ENCODE data around the gene TPRX1. TPM values are rescaled to one million over a fixed set of nuclear protein-coding genes. Genes with fewer than 3 reads are reported as not detected.
"Not testable (repeated sequence)": the region's sequence is repeated elsewhere in the genome, so short reads cannot be mapped to it uniquely, and the experiment has no call there.

TPRX1 gene
- total RNA-seq, 1 experiment from 2014 or later = not detected

GRCh38 chr19:47777245-47778048 is 26.9 kb downstream of the TPRX1 start:
- in situ Hi-C loops (cut with HindIII; ENCODE audit: low sequenced_read_pairs); DNase-seq (ENCODE audit: low spot score): not testable (repeated sequence)

GRCh38 chr19:47776568-47776967 is 27.8 kb downstream of the TPRX1 start:
- DNase-seq (ENCODE audit: low spot score) = no peak
- in situ Hi-C loops (cut with HindIII; ENCODE audit: low sequenced_read_pairs) = no loop called here

GRCh38 chr19:47771291-47771690 is 33.1 kb downstream of the TPRX1 start:
- in situ Hi-C loops (cut with HindIII; ENCODE audit: low sequenced_read_pairs); DNase-seq (ENCODE audit: low spot score): not testable (repeated sequence)

GRCh38 chr19:47769534-47769933 is 34.8 kb downstream of the TPRX1 start:
- in situ Hi-C loops (cut with HindIII; ENCODE audit: low sequenced_read_pairs) = no loop called here
- DNase-seq (ENCODE audit: low spot score) = no peak

- no peak for DNase-seq (ENCODE audit: low spot score)
- in situ Hi-C loops (cut with HindIII; ENCODE audit: low sequenced_read_pairs) = no loop called here
These were observed 35.7 kb downstream of the TPRX1 start for GRCh38 chr19:47768604-47769003.

GRCh38 chr19:47767349-47767748 is 37.0 kb downstream of the TPRX1 start:
- in situ Hi-C loops (cut with HindIII; ENCODE audit: low sequenced_read_pairs) = no loop called here
- DNase-seq (ENCODE audit: low spot score) = no peak

- no peak for DNase-seq (ENCODE audit: low spot score)
- in situ Hi-C loops (cut with HindIII; ENCODE audit: low sequenced_read_pairs) = no loop called here
These were observed 37.7 kb downstream of the TPRX1 start for GRCh38 chr19:47766670-47767069.

- in situ Hi-C loops (cut with HindIII; ENCODE audit: low sequenced_read_pairs) = no loop called here
These were observed 38.1 kb downstream of the TPRX1 start for GRCh38 chr19:47766359-47766620.

GRCh38 chr19:47765523-47766358 is 38.6 kb downstream of the TPRX1 start:
- in situ Hi-C loops (cut with HindIII; ENCODE audit: low sequenced_read_pairs) = no loop called here

More at GRCh38 chr19:47766359-47766620, 38.1 kb downstream of the TPRX1 start:
- no peak for DNase-seq (ENCODE audit: low spot score)

GRCh38 chr19:47764705-47765104 is 39.6 kb downstream of the TPRX1 start:
- in situ Hi-C loops (cut with HindIII; ENCODE audit: low sequenced_read_pairs) = not testable (repeated sequence)

More at GRCh38 chr19:47765523-47766358, 38.6 kb downstream of the TPRX1 start:
- peak; percentile 59 for DNase-seq (ENCODE audit: low spot score)

GRCh38 chr19:47762615-47763308 is 41.6 kb downstream of the TPRX1 start:
- no peak for DNase-seq (ENCODE audit: low spot score)
- in situ Hi-C loops (cut with HindIII; ENCODE audit: low sequenced_read_pairs) = no loop called here

More at GRCh38 chr19:47764705-47765104, 39.6 kb downstream of the TPRX1 start:
- not testable (repeated sequence) for DNase-seq (ENCODE audit: low spot score)

- in situ Hi-C loops (cut with HindIII; ENCODE audit: low sequenced_read_pairs) = no loop called here
- DNase-seq (ENCODE audit: low spot score) = no peak
These were observed 42.2 kb downstream of the TPRX1 start for GRCh38 chr19:47762151-47762550.

- no peak for DNase-seq (ENCODE audit: low spot score)
- in situ Hi-C loops (cut with HindIII; ENCODE audit: low sequenced_read_pairs) = no loop called here
These were observed 42.8 kb downstream of the TPRX1 start for GRCh38 chr19:47761566-47761965.

GRCh38 chr19:47760632-47760999 is 43.7 kb downstream of the TPRX1 start:
- in situ Hi-C loops (cut with HindIII; ENCODE audit: low sequenced_read_pairs) = no loop called here
- no peak for DNase-seq (ENCODE audit: low spot score)

- DNase-seq (ENCODE audit: low spot score) = no peak
- in situ Hi-C loops (cut with HindIII; ENCODE audit: low sequenced_read_pairs) = no loop called here
These were observed 45.9 kb downstream of the TPRX1 start for GRCh38 chr19:47758443-47758804.

GRCh38 chr19:47757617-47758442 is 46.5 kb downstream of the TPRX1 start:
- in situ Hi-C loops (cut with HindIII; ENCODE audit: low sequenced_read_pairs) = no loop called here
- no peak for DNase-seq (ENCODE audit: low spot score)

GRCh38 chr19:47756953-47757608 is 47.3 kb downstream of the TPRX1 start:
- in situ Hi-C loops (cut with HindIII; ENCODE audit: low sequenced_read_pairs) = no loop called here
- DNase-seq (ENCODE audit: low spot score) = no peak

GRCh38 chr19:47756627-47756929 is 47.8 kb downstream of the TPRX1 start:
- in situ Hi-C loops (cut with HindIII; ENCODE audit: low sequenced_read_pairs) = no loop called here
- DNase-seq (ENCODE audit: low spot score) = no peak
